GM19395 (cell line): ENCODE data around the gene SEMA3F.

Experiments
- ATAC-seq: cut with Tn5 transposase; IDR thresholded peaks from one replicate; pipeline ENCODE4 v1.9.1; 2021; ENCODE audit warnings: mild to moderate bottlenecking, moderate library complexity; ENCODE audit not compliant: unreplicated experiment

The SEMA3F gene

GRCh38 chr3:50155491-50155878 is 361 bp downstream of the SEMA3F start:
- no peak for ATAC-seq

GRCh38 chr3:50155891-50156290 is 767 bp downstream of the SEMA3F start:
- ATAC-seq = no peak

- ATAC-seq = no peak
These were observed 1.7 kb downstream of the SEMA3F start for GRCh38 chr3:50156549-50157493.

GRCh38 chr3:50157827-50158529 is 2.9 kb downstream of the SEMA3F start:
- ATAC-seq = no peak

GRCh38 chr3:50158530-50159146 is 3.5 kb downstream of the SEMA3F start:
- ATAC-seq = no peak

- ATAC-seq = no peak
These were observed 5.4 kb downstream of the SEMA3F start for GRCh38 chr3:50160561-50160983.

GRCh38 chr3:50161320-50161719 is 6.2 kb downstream of the SEMA3F start:
- ATAC-seq = no peak

- no peak for ATAC-seq
These were observed 7.1 kb downstream of the SEMA3F start for GRCh38 chr3:50162034-50162883.

GRCh38 chr3:50163572-50164455 is 8.7 kb downstream of the SEMA3F start:
- no peak for ATAC-seq

GRCh38 chr3:50164481-50164880 is 9.4 kb downstream of the SEMA3F start:
- no peak for ATAC-seq

GRCh38 chr3:50164984-50165909 is 10.1 kb downstream of the SEMA3F start:
- no peak for ATAC-seq

GRCh38 chr3:50165910-50166538 is 10.9 kb downstream of the SEMA3F start:
- ATAC-seq = no peak

- ATAC-seq = no peak
These were observed 11.5 kb downstream of the SEMA3F start for GRCh38 chr3:50166620-50167019.

- no peak for ATAC-seq
These were observed 12.1 kb downstream of the SEMA3F start for GRCh38 chr3:50167069-50167840.

GRCh38 chr3:50167841-50168209 is 12.7 kb downstream of the SEMA3F start:
- no peak for ATAC-seq

- ATAC-seq = no peak
These were observed 13.3 kb downstream of the SEMA3F start for GRCh38 chr3:50168388-50168787.

GRCh38 chr3:50168791-50169190 is 13.7 kb downstream of the SEMA3F start:
- ATAC-seq = no peak
